IPS DF 19.7 (cell line): Measurements from ENCODE around the gene GALM.
"Not testable (repeated sequence)": the region's sequence is repeated elsewhere in the genome, so short reads cannot be mapped to it uniquely, and the experiment has no call there.

Experiments used
- DNase-seq: peaks from one replicate; pipeline ENCODE4 v3.0.0-alpha.2; 2013; ENCODE audit warnings: low read depth, low spot score

The GALM gene

GRCh38 chr2:38709567-38710194, 43.8 kb downstream of the GALM start:
- DNase-seq: no peak

DNA sequence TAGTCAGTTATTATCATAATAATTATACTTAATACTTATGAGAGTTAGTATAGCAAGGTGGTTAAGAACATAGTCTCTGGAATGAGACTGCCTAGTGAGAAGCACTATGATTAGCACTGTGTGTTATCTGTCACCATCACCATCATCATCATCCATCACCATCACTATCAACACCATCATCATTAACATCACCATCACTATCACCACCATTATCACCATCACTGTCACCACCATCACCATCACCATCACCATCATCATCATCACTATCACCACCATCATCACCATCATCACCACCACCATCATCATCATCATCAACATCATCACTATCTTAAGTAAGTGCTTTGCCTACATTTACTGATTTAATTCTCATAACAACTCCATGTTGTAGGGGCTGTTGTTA, 45.6 kb downstream of the GALM start:
- DNase-seq: no peak

GRCh38 chr2:38712413-38712812, 46.5 kb downstream of the GALM start:
- DNase-seq: no peak

DNA sequence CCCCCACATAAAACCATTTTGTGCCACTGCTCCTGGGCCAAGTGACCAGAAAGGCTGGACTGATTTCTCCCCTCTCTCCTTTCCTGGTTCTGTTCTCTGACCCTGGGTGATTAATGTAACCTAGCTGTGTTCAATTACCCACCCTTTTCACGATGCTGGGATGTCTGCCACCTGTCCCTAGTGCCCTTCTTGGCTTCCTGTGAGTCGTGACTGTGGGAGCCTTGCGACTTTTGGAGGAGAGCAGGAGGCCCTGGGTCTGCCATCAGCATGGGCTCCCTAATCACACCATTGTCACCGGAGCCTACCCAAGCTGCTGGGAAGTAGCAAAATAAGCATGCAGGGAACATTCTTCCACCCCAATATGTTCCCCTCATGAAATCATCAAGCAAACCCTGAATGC, 47.0 kb downstream of the GALM start:
- DNase-seq: no peak

DNA sequence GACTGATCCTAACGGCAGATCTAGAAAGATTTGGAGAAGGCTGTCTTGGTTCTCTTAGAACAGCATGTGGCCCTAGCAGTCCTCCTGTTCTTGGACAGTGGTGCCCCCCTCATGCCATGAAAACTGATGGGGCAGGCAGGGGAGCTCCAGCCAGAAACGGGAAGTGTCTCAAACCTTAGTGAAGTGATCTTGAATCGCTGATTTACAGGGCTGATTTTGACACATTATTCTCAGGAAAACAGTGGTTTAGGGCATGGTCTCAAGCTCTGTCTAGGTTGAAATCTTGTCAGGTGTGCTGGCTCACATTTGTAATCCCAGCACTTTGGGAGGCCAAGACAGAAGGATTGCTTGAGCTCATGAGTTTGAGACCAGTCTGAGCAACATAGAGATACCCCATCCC, 47.4 kb downstream of the GALM start:
- no peak for DNase-seq

- DNase-seq: not testable (repeated sequence)
These were observed 49.0 kb downstream of the GALM start for GRCh38 chr2:38714941-38715340.

DNA sequence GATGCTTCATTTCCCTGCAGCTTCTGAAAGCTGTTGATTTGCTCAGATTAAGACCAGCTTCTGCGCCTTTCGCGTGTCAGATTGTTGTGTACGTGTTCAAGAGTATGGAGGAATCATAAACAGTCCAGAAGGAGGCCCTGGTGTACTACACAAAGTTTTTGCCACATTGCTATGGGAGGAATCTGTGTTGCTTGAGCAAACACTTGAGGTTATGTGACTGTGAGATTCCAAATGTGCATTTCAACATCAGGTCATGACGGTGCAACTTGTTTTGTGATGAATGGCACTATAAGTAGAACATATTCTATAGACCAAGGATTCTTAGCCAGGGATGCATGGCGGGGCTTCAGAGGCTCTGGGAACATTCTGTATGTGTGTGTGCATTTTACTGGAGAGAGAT, 50.3 kb downstream of the GALM start:
- no peak for DNase-seq

DNA sequence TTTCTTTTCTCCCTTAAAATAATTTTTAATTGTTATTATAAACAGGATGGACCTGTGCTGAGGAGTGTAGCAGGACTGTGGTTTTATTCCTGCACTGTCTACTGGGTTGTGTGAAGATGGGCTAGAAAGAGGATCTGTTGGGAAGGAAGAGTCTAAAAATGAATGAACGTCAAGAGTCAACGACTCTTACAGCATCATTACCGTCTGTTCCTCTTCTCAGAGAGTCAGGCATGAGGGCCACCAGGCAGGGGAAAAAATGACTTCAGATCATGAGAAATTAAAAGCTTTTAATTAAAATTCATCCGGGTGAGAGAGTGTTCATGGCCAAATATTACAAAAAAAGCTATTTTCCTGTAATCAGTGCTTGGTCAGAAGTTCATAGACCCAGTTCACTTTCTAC, 52.7 kb downstream of the GALM start:
- no peak for DNase-seq

- DNase-seq: no peak
These were observed 53.8 kb downstream of the GALM start for GRCh38 chr2:38719706-38720105.

DNA sequence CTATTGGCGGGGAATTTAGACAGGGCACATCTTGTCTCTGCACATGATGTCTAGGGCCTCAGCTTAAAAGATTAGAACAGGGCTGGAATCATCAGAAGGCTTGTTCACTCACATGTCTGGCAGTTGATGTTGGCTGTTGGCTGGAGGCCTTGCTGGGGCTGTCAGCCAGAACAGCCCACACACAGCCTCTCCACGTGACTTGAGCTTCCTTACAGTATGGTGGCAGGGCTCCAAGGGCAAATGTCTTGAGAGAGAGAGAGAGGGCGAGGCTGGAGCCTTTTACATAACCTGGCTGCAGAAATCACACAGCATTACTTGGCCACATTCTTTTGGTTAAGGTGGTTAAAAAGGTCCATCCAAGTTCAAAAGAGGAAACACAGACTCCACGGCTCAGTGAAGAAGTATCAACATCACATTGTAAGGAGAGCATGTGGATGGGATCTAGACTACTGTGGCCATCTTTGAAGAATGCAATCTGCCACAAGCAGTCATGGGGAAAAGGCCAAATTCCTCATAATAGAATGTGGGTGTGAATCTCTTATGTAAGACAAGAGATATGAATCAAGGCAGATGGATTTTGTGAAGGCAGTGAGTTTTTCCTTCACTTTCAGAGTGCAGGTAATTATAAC, 54.8 kb downstream of the GALM start:
- DNase-seq: no peak

DNA sequence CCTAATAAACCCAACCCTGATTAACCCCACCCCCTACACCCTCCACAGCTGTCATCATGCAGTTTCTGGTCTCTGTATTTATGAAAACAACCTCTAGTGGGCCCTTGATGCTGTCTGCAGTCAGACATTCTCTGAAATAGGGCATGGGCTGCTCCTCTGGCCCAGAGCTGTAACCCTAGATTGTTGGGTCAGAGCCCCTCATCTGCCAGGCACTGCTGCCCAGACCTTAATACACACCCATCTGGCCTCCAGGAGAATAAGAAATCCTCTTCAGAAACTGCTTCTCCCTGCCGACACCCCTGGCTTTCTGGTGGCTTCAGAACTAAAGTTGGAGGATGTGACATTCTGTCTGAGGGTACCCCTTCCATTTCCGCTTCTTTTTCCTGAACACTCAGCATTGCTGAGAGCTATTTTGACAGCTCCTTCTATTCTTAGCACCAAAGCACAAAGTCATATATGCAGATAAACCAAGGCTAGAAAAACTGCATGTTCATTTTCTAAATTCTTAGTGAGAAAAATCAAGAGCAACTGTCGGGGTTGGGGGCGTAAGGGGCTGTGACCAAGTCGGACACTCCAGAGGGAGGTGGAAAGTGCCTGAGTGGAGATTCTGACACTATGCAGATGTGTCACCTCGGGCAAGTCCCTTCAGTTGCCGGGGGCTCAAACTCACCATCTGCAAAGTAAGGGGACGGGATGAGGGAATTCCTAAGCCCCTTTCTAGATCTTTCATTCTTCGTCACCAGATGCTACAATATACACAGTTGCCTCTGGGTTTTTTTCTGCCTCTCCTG, 56.6 kb downstream of the GALM start:
- no peak for DNase-seq

DNA sequence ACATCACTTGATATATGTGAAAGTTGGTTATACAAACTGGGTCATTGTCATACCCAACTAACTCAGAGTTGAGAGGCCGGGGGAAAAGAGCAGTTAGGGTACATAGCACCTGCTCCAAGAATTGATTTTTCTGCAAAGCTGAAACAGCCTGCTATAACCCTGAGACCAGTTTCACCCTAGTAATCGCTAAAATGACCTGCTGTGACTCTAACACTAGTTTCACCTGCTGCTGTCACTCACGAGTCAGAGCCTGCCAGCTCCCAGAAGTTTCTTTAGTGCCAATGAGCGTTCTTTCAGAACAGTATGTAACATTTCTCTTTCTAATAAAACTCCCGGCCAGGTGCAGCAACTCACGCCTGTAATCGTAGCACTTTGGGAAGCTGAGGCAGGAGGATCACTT, 57.3 kb downstream of the GALM start:
- no peak for DNase-seq

- DNase-seq: no peak
These were observed 61.7 kb downstream of the GALM start for GRCh38 chr2:38727661-38728060.

DNA sequence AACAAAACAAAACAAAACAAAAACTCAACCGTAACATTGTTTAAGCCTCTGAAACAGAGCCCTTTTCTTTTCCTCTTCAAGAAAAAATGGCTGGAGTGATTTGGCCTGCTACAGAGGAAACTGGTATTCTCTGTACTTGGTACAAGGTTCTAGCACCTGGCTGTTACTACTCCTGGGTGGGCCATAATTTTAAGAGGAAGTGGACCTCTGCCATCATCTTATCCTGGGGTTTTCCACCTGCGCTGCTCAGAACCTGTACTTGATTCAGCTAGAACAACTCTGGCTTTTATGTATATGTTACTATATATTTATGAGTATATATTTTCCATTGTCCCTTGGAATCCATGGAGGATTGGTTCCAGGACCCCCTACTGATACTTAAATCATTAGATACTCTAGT, 62.8 kb downstream of the GALM start:
- DNase-seq: no peak

DNA sequence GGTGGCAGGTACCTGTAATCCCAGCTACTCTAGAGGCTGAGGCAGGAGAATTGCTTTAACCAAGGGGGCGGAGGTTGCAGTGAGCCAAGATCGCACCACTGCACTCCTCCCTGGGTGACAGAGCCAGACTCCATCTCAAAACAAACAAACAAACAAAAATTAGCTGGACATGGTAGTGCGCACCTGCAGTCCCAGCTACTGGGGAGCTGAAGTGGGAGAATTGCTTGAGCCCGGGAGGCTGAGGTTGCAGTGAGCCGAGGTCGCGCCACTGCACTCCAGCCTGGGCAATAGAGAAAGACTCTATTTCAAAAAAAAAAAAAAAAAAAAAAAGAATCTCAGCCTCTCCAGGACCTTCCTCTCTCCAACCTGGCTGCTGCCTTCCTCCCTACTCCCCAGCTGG, 65.2 kb downstream of the GALM start:
- no peak for DNase-seq

DNA sequence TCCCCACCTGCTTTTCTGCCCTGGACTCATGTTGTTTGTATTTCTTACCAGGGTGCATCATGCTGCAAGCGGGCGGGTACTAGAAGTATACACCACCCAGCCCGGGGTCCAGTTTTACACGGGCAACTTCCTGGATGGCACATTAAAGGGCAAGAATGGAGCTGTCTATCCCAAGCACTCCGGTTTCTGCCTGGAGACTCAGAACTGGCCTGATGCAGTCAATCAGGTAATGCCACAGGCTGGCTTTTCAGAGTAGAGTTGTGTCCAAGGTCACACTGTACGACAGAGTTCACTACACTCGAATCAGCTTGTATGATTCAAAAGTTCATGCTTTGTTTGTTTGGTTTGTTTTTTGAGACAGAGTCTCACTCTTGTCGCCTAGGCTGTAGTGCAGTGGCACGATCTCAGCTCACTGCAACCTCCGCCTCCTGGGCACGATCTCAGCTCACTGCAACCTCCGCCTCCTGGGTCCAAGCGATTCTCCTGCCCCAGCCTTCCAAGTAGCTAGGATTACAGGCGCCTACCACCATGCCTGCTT, 65.8 kb downstream of the GALM start:
- no peak for DNase-seq

DNA sequence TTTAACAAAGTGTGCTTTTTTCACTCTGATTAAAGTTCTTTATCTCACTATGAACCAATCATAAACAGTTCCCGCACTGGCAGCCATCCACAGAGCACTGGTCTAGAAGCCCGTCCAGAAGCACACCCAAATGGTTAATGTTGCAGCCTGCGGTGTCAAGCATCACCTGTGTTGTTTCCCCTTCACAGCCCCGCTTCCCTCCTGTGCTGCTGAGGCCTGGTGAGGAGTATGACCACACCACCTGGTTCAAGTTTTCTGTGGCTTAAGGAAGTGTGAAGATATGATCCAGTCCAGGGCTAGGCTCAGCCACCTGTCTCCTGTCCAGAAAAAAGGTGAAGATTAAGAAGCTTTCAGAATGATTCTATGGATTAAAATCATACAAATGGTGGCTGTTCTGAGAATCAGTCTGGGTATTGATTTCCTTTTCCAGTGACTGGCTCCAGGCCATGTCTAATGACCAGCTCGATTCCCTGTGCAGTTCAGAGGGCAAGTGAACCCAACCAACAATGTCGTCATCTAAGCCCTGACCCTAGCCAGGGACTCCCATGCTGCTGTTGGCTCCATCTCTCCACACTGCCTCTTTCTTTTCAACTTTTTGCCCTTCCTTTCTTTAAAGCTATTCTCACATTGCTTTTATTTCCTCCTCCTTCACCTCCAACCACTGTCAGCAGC, 67.5 kb downstream of the GALM start:
- no peak for DNase-seq

DNA sequence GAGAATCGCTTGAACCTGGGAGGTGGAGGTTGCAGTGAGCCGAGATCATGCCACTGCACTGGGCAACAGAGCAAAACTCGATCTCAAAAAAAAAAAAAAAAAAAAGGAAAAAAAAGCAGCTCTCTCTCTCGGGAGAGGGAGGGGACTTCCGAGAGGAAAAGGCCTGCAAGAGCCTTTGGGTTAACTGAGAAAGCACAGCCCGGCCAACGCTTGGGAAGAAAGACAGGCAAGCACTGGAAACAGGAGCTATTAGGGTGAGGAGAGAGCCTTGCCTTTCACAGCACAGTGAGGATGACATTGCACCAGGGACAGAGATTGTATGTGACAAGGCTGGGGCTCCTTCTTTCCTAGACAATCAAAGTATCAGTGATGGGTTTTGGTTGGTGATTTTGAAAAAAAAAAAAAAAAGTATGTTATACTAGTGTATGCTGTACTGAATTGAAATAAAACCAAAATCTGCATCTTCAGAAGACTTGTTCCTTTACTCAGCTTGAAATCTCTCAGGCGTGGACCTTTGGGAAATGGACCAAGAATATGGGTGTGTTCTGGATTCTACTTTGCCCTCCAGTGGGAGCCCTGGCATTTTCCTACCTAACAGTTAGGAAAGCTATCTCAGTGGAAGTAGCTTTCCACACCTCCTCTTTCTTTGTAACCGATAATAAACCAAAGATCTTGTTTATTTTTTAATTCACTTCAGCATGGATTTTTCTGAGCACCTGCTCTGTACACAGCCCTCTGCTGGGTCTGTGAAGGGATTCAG, 68.6 kb downstream of the GALM start:
- no peak for DNase-seq

DNA sequence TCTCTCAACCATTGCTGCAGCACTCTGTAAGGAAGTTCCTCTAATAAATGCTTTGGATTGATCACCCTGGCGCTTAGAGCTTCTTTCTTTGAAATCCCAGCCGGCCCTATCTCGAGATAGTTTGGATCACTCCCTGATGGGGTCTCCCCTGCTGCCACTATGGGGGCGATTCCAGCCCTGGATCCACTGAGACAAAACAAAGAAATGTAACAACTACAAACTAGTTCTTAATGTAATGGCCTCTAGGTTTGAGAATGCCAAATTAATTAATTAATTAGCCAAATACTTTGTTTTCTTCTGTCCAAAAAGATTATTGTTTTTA, 70.0 kb downstream of the GALM start:
- DNase-seq: no peak

DNA sequence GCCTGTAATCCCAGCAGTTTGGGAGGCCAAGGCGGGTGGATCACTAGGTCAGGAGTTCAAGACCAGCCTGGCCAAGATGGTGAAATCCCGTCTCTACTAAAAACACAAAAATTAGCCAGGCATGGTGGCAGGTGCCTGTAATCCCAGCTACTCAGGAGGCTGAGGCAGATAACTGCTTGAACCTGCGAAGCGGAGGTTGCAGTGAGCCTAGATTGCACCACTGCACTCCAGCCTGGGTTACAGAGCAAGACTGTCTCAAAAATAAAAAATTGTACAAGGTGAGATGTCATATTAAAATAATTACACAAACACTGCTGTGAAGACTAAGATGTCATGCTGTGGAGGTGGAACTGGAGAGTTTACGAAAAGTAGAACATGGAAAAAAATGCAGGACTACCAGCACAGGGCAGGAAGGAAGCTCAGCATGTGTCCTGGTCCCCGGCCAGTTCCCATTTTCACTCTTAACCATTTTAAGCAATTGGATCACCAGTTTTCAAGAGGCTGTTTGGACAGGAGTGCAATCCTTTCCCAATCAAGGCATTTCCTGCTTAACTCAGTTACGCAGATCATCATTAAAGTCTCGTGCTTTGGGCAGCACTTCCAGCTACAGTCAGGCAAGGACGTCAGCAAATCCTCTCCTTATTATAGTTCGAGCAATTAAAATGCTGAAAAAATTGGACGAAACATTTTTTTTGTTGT, 71.2 kb downstream of the GALM start:
- not testable (repeated sequence) for DNase-seq

- DNase-seq: no peak
These were observed 72.0 kb downstream of the GALM start for GRCh38 chr2:38737925-38738324.
